IMR-90 (cell line): ENCODE measurements around the gene STX8. TPM values are rescaled to one million over a fixed set of nuclear protein-coding genes. Genes with fewer than 3 reads are reported as not detected.

Source experiments
- ATAC-seq: fragments of 200-7000 bp; cut with Tn5 transposase; 2 replicates; pipeline ENCODE4 v1.9.1; 2020; ENCODE audit warnings: low read depth, mild to moderate bottlenecking, moderate library complexity
- BruUV-seq: library from RNA; stranded (reverse); fragments of 400-500 nt; replicated peaks from 2 replicates; lab custom pipeline; 2021; lab: Mats Ljungman, UMichigan
- CTCF ChIA-PET: fragments of 300-600 bp; formaldehyde crosslinking; extraction: SDS; loops from one replicate; lab custom pipeline; 2021; ENCODE audit warnings: antibody characterized with exemption; lab: Yijun Ruan, JAX
- POLR2A ChIA-PET: fragments of 300-600 bp; sonication (Branson Sonifier 250); formaldehyde crosslinking; loops from one replicate; lab custom pipeline; 2022; ENCODE audit warnings: antibody characterized with exemption; ENCODE audit not compliant: unreplicated experiment; lab: Charles Lee
- DNase-seq: peaks from one replicate; pipeline ENCODE4 v3.0.0; 2013
- H2AFZ ChIP-seq: replicated peaks from 2 replicates; pipeline ENCODE3; 2013; ENCODE audit warnings: low read length, mild to moderate bottlenecking; ENCODE audit not compliant: poor library complexity
- H2AK5ac ChIP-seq: 2 replicates; pipeline ENCODE4 v1.6.1; 2013; ENCODE audit warnings: low read depth, low read length, inconsistent platforms
- H2AK9ac ChIP-seq: replicated peaks from 2 replicates; pipeline ENCODE3; 2013; ENCODE audit warnings: mild to moderate bottlenecking, low read depth, low read length, moderate library complexity; ENCODE audit not compliant: poor library complexity
- H2BK120ac ChIP-seq: 2 replicates; pipeline ENCODE4 v1.6.1; 2013; ENCODE audit warnings: low read depth, low read length, inconsistent platforms
- H2BK15ac ChIP-seq: 3 replicates; pipeline ENCODE4 v1.6.1; 2013; ENCODE audit warnings: low read depth, low read length, inconsistent platforms
- H2BK20ac ChIP-seq: 2 replicates; pipeline ENCODE4 v1.6.1; 2013; ENCODE audit warnings: low read depth, mild to moderate bottlenecking, inconsistent platforms, low read length, moderate library complexity
- H2BK5ac ChIP-seq: 2 replicates; pipeline ENCODE4 v1.6.1; 2013; ENCODE audit warnings: mild to moderate bottlenecking, low read depth, low read length, inconsistent platforms; ENCODE audit not compliant: poor library complexity, severe bottlenecking
- H3K14ac ChIP-seq: replicated peaks from 2 replicates; pipeline ENCODE4 v1.6.1; 2013; ENCODE audit warnings: low read depth, low read length, inconsistent platforms
- H3K18ac ChIP-seq: 2 replicates; pipeline ENCODE4 v1.6.1; 2013; ENCODE audit warnings: low read depth, low read length, control low read depth
- H3K23ac ChIP-seq: 2 replicates; pipeline ENCODE4 v1.6.1; 2013; ENCODE audit warnings: low read depth, low read length, inconsistent platforms
- H3K27ac ChIP-seq: 2 replicates; pipeline ENCODE4 v1.5.1; 2013; ENCODE audit warnings: mild to moderate bottlenecking, control low read depth, low read length; ENCODE audit not compliant: insufficient read depth
- H3K27me3 ChIP-seq: 2 replicates; pipeline ENCODE4 v1.6.1; 2013; ENCODE audit warnings: low read length; ENCODE audit not compliant: control insufficient read depth, insufficient read depth
- H3K36me3 ChIP-seq: 2 replicates; pipeline ENCODE4 v1.6.1; 2013; ENCODE audit warnings: low read length, mixed read lengths; ENCODE audit not compliant: control insufficient read depth, insufficient read depth
- H3K4ac ChIP-seq: 2 replicates; pipeline ENCODE4 v1.6.1; 2013; ENCODE audit warnings: low read depth, low read length, inconsistent platforms
- H3K4me1 ChIP-seq: 2 replicates; pipeline ENCODE4 v1.6.1; 2013; ENCODE audit warnings: low read length, mixed read lengths; ENCODE audit not compliant: control insufficient read depth, insufficient read depth
- H3K4me2 ChIP-seq: 2 replicates; pipeline ENCODE4 v1.6.1; 2013; ENCODE audit warnings: low read depth, mild to moderate bottlenecking, control low read depth, low read length, moderate library complexity
- H3K4me3 ChIP-seq: 2 replicates; pipeline ENCODE4 v1.5.1; 2013; ENCODE audit warnings: low read depth, mild to moderate bottlenecking, control low read depth, low read length, moderate library complexity; ENCODE audit not compliant: insufficient read depth
- H3K56ac ChIP-seq: 2 replicates; pipeline ENCODE4 v1.6.1; 2013; ENCODE audit warnings: low read length, inconsistent platforms; ENCODE audit not compliant: insufficient read depth; ENCODE audit errors: extremely low read depth
- H3K79me1 ChIP-seq, 2 experiments: 2 replicates each; pipeline ENCODE4 v1.6.1; 2013; ENCODE audit warnings: low read length in 2 of 2, inconsistent platforms in 1 of 2, low read depth in 1 of 2
- H3K9ac ChIP-seq: 2 replicates; pipeline ENCODE4 v1.6.1; 2013; ENCODE audit warnings: low read depth, low read length, control low read depth
- H3K9me1 ChIP-seq: 2 replicates; pipeline ENCODE4 v1.6.1; 2013; ENCODE audit warnings: low read length, inconsistent platforms; ENCODE audit not compliant: insufficient read depth
- H3K9me3 ChIP-seq: 2 replicates; pipeline ENCODE4 v1.6.1; 2013; ENCODE audit warnings: low read length; ENCODE audit not compliant: control insufficient read depth, insufficient read depth
- H4K20me1 ChIP-seq: 2 replicates; pipeline ENCODE4 v1.6.1; 2013; ENCODE audit warnings: low read length, inconsistent platforms; ENCODE audit not compliant: insufficient read depth
- H4K5ac ChIP-seq: 2 replicates; pipeline ENCODE4 v1.6.1; 2013; ENCODE audit warnings: mild to moderate bottlenecking, low read depth, low read length, control low read depth
- H4K8ac ChIP-seq, 2 experiments: 2 replicates each; pipeline ENCODE4 v1.6.1; 2013; ENCODE audit warnings: low read depth in 2 of 2, low read length in 2 of 2, control low read depth in 1 of 2, inconsistent platforms in 1 of 2
- H4K91ac ChIP-seq: 2 replicates; pipeline ENCODE4 v1.6.1; 2013; ENCODE audit warnings: low read depth, low read length, inconsistent platforms; ENCODE audit not compliant: insufficient read depth
- CEBPB ChIP-seq: IDR thresholded peaks from 2 replicates; pipeline ENCODE4 v1.6.1; 2012; ENCODE audit warnings: low read depth, low read length, improper control_type of control experiment
- CHD1 ChIP-seq: IDR thresholded peaks from 2 replicates; pipeline ENCODE4 v1.6.1; 2012; ENCODE audit warnings: low read depth, low read length, improper control_type of control experiment
- CTCF ChIP-seq: conservative IDR thresholded peaks from 2 replicates; pipeline ENCODE4 v1.5.1; 2012; ENCODE audit warnings: mild to moderate bottlenecking, low read depth, low read length, improper control_type of control experiment
- MAFK ChIP-seq: IDR thresholded peaks from 2 replicates; pipeline ENCODE4 v1.6.1; 2012; ENCODE audit warnings: low read depth, low read length, improper control_type of control experiment
- MAZ ChIP-seq: IDR thresholded peaks from 2 replicates; pipeline ENCODE4 v1.6.1; 2012; ENCODE audit warnings: low read depth, mild to moderate bottlenecking, low read length, improper control_type of control experiment, moderate library complexity, borderline replicate concordance
- MXI1 ChIP-seq: IDR thresholded peaks from 2 replicates; pipeline ENCODE4 v1.6.1; 2012; ENCODE audit warnings: low read depth, mild to moderate bottlenecking, low read length, moderate library complexity, borderline replicate concordance
- NFE2L2 ChIP-seq: fragments of 150-350 bp; IDR thresholded peaks from 2 replicates; pipeline ENCODE4 v1.6.1; 2016; ENCODE audit warnings: low read depth, mild to moderate bottlenecking, low read length
- POLR2A ChIP-seq: IDR thresholded peaks from 2 replicates; pipeline ENCODE4 v1.6.1; 2012; ENCODE audit warnings: mild to moderate bottlenecking, low read depth, low read length
- RAD21 ChIP-seq: IDR thresholded peaks from 2 replicates; pipeline ENCODE4 v1.6.1; 2012; ENCODE audit warnings: low read length, improper control_type of control experiment
- RCOR1 ChIP-seq: IDR thresholded peaks from 2 replicates; pipeline ENCODE4 v1.6.1; 2012; ENCODE audit warnings: mild to moderate bottlenecking, low read length, improper control_type of control experiment; ENCODE audit not compliant: insufficient replicate concordance
- RFX5 ChIP-seq: IDR thresholded peaks from 2 replicates; pipeline ENCODE4 v1.8.0; 2012; ENCODE audit warnings: low read depth, mild to moderate bottlenecking, low read length, moderate library complexity
- SMC3 ChIP-seq: fragments of 150-350 bp; IDR thresholded peaks from 2 replicates; pipeline ENCODE4 v1.6.1; 2016; ENCODE audit warnings: low read depth, mild to moderate bottlenecking, antibody characterized with exemption, low read length, moderate library complexity
- WGBS, 2 experiments: methylation state at CpG; one replicate each; pipeline versions ENCODE4 v1.1.5 to v1.1.7; 2013; ENCODE audit warnings: missing lambda C conversion rate in 2 of 2; ENCODE audit not compliant: insufficient read length in 1 of 2; ENCODE audit errors: extremely low coverage in 2 of 2; 5-methylcytosine and 5-hydroxymethylcytosine counted together
- dilution Hi-C: fragments of 300-500 bp; cut with HindIII; formaldehyde crosslinking; loops from one replicate; pipeline ENCODE4 v1.14.3; 2018; ENCODE audit warnings: low sequenced_read_pairs; ENCODE audit not compliant: unreplicated experiment
- in situ Hi-C: fragments of 300-500 bp; cut with MboI; formaldehyde crosslinking; loops from 3 replicates; pipeline ENCODE4 v1.14.3; 2019; ENCODE audit warnings: low sequenced_read_pairs, inconsistent platforms, mixed read lengths
- intact Hi-C: fragments of 100-400 bp; cut with micrococcal nuclease; formaldehyde crosslinking; loops from 2 replicates; pipeline ENCODE4 v1.10.0; 2022
- polyA plus RNA-seq, 3 experiments: library from polyadenylated mRNA; depleted of rRNA; stranded (reverse); fragments of >200 nt; gene quantifications; 2 replicates each; pipeline ENCODE4 v1.2.3, GENCODE V29; 2012; ENCODE audit warnings: low replicate concordance in 1 of 3
- total RNA-seq: library from RNA; depleted of rRNA; stranded (reverse); fragments of >200 nt; gene quantifications from 2 replicates; pipeline ENCODE4 v1.2.3, GENCODE V29; 2012
- TF ChIP-seq, protein P1 (sequence below): fragments of 150-350 bp; IDR thresholded peaks from 2 replicates; pipeline ENCODE4 v1.6.1; 2016; ENCODE audit warnings: low read depth, mild to moderate bottlenecking, low read length, moderate library complexity, borderline replicate concordance

STX8 gene
- total and polyA plus RNA-seq, 2 of the 4 experiments (the other 2 are of a cell fraction) = 26.5 to 47.0 TPM

GRCh38 chr17:9236286-9237052 is 339.2 kb downstream of the STX8 start:
- H3K9me3 ChIP-seq = no peaks in the 10 kb centered on the region
- no peak overlapping the region for H2AK9ac ChIP-seq
- 93% methylated on average over 5 of the region's 7 CpGs; no CpG with 5 or more reads in 1 of the 2 experiments for WGBS, 2 experiments
- H2BK20ac ChIP-seq = no peak overlapping the region
- H3K23ac ChIP-seq = no peak overlapping the region
- dilution Hi-C loops (no loop called here), intact Hi-C loops (no loop called here), in situ Hi-C loops (no loop called here)
- H4K91ac ChIP-seq = no peak overlapping the region
- no peak overlapping the region for H4K8ac ChIP-seq
- no peak for ATAC-seq
- BruUV-seq = no TSS peak
- no peak overlapping the region for H3K14ac ChIP-seq
- no peak overlapping the region for H3K4me3 ChIP-seq
- H3K36me3 ChIP-seq = no peaks in the 10 kb centered on the region
- TF ChIP-seq RFX5 = no peak
- no peak for TF ChIP-seq CHD1
- no peak for TF ChIP-seq SMC3
- no peak for TF ChIP-seq MAFK
- TF ChIP-seq CTCF = no peak
- TF ChIP-seq MAZ = no peak
- TF ChIP-seq, protein P1, sequence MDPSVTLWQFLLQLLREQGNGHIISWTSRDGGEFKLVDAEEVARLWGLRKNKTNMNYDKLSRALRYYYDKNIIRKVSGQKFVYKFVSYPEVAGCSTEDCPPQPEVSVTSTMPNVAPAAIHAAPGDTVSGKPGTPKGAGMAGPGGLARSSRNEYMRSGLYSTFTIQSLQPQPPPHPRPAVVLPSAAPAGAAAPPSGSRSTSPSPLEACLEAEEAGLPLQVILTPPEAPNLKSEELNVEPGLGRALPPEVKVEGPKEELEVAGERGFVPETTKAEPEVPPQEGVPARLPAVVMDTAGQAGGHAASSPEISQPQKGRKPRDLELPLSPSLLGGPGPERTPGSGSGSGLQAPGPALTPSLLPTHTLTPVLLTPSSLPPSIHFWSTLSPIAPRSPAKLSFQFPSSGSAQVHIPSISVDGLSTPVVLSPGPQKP = no peak
- no peak for TF ChIP-seq MXI1
- no peak for TF ChIP-seq RCOR1
- TF ChIP-seq POLR2A = no peak
- TF ChIP-seq CEBPB = no peak
- no peak for TF ChIP-seq NFE2L2
- no peak for TF ChIP-seq RAD21
- no peak overlapping the region for H3K4me2 ChIP-seq
- H3K79me1 ChIP-seq = no peaks in the 10 kb centered on the region
- H3K56ac ChIP-seq = no peak overlapping the region
- ChIA-PET POLR2A (no interaction called here), CTCF (no interaction called here)
- no peaks in the 10 kb centered on the region; the same call in 1 of the 2 replicates for H4K20me1 ChIP-seq
- H3K9ac ChIP-seq = no peak overlapping the region
- DNase-seq = no peak
- no peak overlapping the region for H2BK5ac ChIP-seq
- no peak overlapping the region for H4K5ac ChIP-seq
- H3K27me3 ChIP-seq = no peaks in the 10 kb centered on the region; the same call in 1 of the 2 replicates
- no peak overlapping the region for H2BK15ac ChIP-seq
- peaks cover 16% of the 10 kb centered on the region for H3K4me1 ChIP-seq
- no peak overlapping the region for H3K18ac ChIP-seq
- no peak overlapping the region for H3K4ac ChIP-seq
- no peak overlapping the region for H2AFZ ChIP-seq
- H3K27ac ChIP-seq = no peak overlapping the region
- peaks cover 12% of the 10 kb centered on the region for H3K9me1 ChIP-seq
- H2BK120ac ChIP-seq = no peak overlapping the region
- no peak overlapping the region for H2AK5ac ChIP-seq
